ENCODE results near the gene PPP1R14D. TPM values are rescaled to one million over a fixed set of nuclear protein-coding genes. Genes with fewer than 3 reads are reported as not detected.

The PPP1R14D gene
- total and polyA plus RNA-seq, 2 of the 8 experiments (the other 6 are each of a cell fraction or from before 2014, with no cell fraction given) = not detected

- no peak for TF ChIP-seq CHD7 (IDR thresholded peaks at IDR 0.05; ENCODE audit: insufficient replicate concordance, low read length)
- no peak for TF ChIP-seq SP4 (IDR thresholded peaks at IDR 0.05; ENCODE audit: low read length)
Measured at GRCh38 chr15:40858706-40859105, 30.2 kb upstream of the PPP1R14D start (continued).
